Endothelial cell of coronary artery (primary cell): ENCODE measurements around the gene POGZ. TPM values are rescaled to one million over a fixed set of nuclear protein-coding genes. Genes with fewer than 3 reads are reported as not detected.

ENCODE experiments used
- total RNA-seq: library from RNA; depleted of rRNA; stranded (reverse); fragments of >200 nt; gene quantifications from 2 replicates; pipeline ENCODE4 v1.2.3, GENCODE V29; 2014

POGZ gene, protein sequence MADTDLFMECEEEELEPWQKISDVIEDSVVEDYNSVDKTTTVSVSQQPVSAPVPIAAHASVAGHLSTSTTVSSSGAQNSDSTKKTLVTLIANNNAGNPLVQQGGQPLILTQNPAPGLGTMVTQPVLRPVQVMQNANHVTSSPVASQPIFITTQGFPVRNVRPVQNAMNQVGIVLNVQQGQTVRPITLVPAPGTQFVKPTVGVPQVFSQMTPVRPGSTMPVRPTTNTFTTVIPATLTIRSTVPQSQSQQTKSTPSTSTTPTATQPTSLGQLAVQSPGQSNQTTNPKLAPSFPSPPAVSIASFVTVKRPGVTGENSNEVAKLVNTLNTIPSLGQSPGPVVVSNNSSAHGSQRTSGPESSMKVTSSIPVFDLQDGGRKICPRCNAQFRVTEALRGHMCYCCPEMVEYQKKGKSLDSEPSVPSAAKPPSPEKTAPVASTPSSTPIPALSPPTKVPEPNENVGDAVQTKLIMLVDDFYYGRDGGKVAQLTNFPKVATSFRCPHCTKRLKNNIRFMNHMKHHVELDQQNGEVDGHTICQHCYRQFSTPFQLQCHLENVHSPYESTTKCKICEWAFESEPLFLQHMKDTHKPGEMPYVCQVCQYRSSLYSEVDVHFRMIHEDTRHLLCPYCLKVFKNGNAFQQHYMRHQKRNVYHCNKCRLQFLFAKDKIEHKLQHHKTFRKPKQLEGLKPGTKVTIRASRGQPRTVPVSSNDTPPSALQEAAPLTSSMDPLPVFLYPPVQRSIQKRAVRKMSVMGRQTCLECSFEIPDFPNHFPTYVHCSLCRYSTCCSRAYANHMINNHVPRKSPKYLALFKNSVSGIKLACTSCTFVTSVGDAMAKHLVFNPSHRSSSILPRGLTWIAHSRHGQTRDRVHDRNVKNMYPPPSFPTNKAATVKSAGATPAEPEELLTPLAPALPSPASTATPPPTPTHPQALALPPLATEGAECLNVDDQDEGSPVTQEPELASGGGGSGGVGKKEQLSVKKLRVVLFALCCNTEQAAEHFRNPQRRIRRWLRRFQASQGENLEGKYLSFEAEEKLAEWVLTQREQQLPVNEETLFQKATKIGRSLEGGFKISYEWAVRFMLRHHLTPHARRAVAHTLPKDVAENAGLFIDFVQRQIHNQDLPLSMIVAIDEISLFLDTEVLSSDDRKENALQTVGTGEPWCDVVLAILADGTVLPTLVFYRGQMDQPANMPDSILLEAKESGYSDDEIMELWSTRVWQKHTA (N-terminal part only)
- total RNA-seq: 13.9 and 28.3 TPM in 2 replicates

DNA sequence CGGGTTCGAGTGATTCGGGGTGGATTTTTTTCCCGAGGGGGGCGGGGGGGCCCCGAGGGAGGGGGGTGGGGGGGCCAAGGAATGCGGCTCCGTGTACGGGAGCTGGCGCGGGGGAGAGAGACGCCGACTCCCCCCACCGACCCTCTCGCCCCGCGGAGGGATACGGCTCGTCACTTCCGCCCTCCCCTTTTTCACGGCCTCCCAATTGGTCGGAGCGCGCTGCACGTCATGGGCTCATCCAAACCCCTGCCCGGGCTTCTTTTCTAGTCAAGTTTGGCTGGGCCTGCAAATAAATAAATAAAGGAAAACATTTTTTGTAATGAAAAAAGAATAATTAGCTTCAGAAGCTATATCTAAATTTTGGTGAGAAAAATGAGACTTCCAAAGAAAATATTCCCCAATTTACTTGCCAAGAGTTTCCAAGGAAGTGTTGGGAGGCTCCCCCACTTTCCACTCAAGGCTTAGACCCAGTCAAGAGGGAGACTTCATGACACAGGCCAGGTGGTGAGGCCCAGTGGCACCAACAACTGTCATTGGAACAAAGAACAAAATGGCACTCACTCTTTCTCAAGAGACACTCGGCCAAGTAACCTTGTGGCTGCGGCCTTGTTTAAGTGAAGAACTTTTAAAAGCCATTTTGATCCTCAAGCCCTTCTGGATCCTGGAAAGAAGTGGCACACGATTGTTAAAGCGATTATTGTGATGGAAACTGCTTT, at the start of gene POGZ:
Gene POGZ (minus strand): TSS at position 164 of the 716 bp plus-strand sequence. CDS start 17,290 bp downstream, outside the sequence.

DNA sequence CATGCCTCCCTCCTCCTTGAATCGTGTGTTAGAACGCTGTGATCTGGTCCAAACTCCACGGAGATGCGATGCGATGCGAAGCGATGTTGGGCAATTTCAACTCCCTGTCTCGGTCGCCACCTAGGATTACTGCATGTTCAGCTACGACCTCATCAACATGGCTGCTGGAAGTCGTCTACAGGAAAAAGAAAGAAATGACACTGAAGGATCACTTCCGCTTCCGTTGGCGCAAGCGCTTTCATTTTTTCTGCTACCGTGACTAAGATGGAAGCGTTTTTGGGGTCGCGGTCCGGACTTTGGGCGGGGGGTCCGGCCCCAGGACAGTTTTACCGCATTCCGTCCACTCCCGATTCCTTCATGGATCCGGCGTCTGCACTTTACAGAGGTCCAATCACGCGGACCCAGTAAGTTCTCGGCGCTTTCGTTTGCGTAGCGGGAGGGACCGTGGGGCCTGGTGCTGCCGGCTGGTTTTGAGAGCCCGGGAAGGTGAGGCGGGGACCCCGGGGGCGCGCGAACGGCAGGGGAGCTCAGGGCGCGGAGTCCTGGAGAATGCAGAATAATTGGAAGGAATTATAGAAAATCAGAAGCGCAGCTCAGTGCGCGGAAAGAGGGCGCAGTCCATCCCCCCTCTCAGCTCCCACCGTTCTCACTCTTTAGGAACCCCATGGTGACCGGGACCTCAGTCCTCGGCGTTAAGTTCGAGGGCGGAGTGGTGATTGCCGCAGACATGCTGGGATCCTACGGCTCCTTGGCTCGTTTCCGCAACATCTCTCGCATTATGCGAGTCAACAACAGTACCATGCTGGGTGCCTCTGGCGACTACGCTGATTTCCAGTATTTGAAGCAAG, 59.7 kb downstream of the POGZ start, which contains the start of gene PSMB4:
Gene PSMB4 (plus strand): TSS at position 250 of the 848 bp plus-strand sequence. CDS start 15 bp downstream, at position 265.

DNA sequence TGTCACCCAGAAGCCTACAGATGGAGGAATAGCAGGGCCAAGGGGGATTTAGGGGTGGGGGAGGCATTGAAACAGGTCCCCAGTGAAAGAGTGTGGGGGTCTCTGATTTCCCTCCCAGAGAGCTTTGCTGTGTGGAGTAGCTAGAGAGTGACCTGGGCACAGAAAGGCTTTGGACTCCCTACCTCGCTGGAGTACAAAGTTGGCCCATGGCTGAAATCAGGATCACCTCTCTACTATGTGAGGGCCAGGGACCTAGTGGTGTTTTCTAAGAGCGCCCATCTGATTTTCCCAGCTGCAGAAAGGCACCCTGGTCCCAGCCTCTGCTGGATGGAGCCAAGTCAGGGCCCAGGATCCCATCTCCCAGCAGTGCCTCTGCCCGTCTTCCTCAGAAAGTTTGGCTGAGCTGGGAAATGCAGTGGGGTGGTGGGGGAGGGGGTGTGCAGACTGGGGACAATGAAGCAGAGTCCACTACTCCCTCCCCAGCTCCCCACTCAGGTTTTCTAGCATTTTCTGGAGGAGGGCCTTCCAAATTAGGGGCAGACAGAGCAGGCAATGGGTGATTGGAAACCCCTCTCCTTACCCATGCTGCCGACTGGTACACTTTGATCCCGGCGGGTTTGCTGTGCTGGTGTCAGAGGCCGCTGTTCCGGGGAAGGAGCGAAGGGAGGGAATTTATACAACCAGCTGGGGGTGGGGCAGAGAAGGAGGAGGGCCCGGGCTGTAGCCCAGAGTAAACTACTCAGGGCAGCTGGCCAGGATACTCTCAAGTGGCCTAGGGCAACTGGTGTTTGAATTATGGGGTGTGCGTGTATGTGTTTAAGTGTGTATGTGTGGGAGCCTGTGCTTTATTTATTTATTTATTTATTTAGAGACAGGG, 87.0 kb downstream of the POGZ start, which contains the start of gene SELENBP1:
Gene SELENBP1 (minus strand): TSS at position 648 of the 877 bp plus-strand sequence. CDS start 64 bp downstream, at position 584.

Other genes with a start within 250 kb of the POGZ start
- gene PSMD4, start 204.8 kb downstream of the POGZ start, total RNA-seq: 296 and 298 TPM in 2 replicates
- 6.8 and 8.2 TPM in 2 replicates for gene ZNF687, start 177.2 kb downstream of the POGZ start, total RNA-seq
- gene PI4KB, start 132.1 kb downstream of the POGZ start, total RNA-seq: 36.1 and 37.5 TPM in 2 replicates
- gene RFX5, start 112.2 kb downstream of the POGZ start, total RNA-seq: 38.9 and 44.3 TPM in 2 replicates
- gene SELENBP1, start 86.8 kb downstream of the POGZ start, total RNA-seq: 5.5 and 12.2 TPM in 2 replicates
- 348 and 427 TPM in 2 replicates for gene PSMB4, start 59.9 kb downstream of the POGZ start, total RNA-seq
- gene CGN, start 51.9 kb upstream of the POGZ start, total RNA-seq: 0.09 and 0.45 TPM in 2 replicates
- 2.5 and 11.8 TPM in 2 replicates for gene TUFT1, start 80.8 kb upstream of the POGZ start, total RNA-seq
- gene SNX27, start 152.6 kb upstream of the POGZ start, total RNA-seq: 16.2 and 22.2 TPM in 2 replicates